ENCODE results near the gene MTHFSD. TPM values are rescaled to one million over a fixed set of nuclear protein-coding genes. Genes with fewer than 3 reads are reported as not detected.

MTHFSD gene
- total and polyA plus RNA-seq, 10 of the 15 experiments (the other 5 are each of a cell fraction or from before 2014, with no cell fraction given), result 2.2 to 24.5 (median 18.1) TPM

GRCh38 chr16:86565644-86566511 is 10.8 kb upstream of the MTHFSD start:
- Histone ChIP-seq H2AFZ (ENCODE audit: control insufficient read depth, low read depth, low read length) (no peak overlapping the region), H3K79me2 (ENCODE audit: control insufficient read depth, insufficient read depth, low read length) (no peaks in the 10 kb centered on the region), H3K9ac (ENCODE audit: control insufficient read depth, insufficient read depth, low read length) (no peak overlapping the region), H3K4me1 (ENCODE audit: control insufficient read depth, insufficient read depth, low read length) (no peaks in the 10 kb centered on the region), H3K27ac (ENCODE audit: control insufficient read depth, insufficient read depth) (no peak overlapping the region), H4K20me1 (ENCODE audit: control insufficient read depth, insufficient read depth) (no peaks in the 10 kb centered on the region), H3K36me3 (ENCODE audit: control insufficient read depth in 2 of 2, insufficient read depth in 2 of 2, low read length in 1 of 2) (no peaks in the 10 kb centered on the region), H3K9me3 (replicated peaks; ENCODE audit: control insufficient read depth, insufficient read depth, low read length) (no peaks in the 10 kb centered on the region), H3K27me3 (replicated peaks in 1 of 2; ENCODE audit: control insufficient read depth in 2 of 2, insufficient read depth in 2 of 2, low read length in 1 of 2) (peaks cover 5 to 15% of the 10 kb centered on the region in 2 experiments), H3K4me3 (no peak overlapping the region), H3K4me2 (ENCODE audit: control insufficient read depth, insufficient read depth) (no peak overlapping the region)
- WGBS (ENCODE audit: insufficient coverage, insufficient replicate concordance, low lambda C conversion rate, missing lambda C conversion rate), result 35% methylated on average over 52 of the region's 53 CpGs
- SMC1A ChIA-PET (ENCODE audit: uncharacterized antibody, unreplicated experiment), result interaction anchor here (0.6 kb wide), 1 partner anchor 120 kb away, joined by 3 read pairs; no protein-coding TSS in a partner anchor
- no peak for DNase-seq (ENCODE audit: low read depth, low spot score)
- peak; percentile 28 for TF ChIP-seq SUZ12 (IDR thresholded peaks at IDR 0.05; ENCODE audit: unreplicated experiment)
- no peak for TF ChIP-seq E2F8 (IDR thresholded peaks at IDR 0.05; ENCODE audit: low read depth, partially characterized antibody)
- ATAC-seq, result no peak
- RAD21 ChIA-PET (ENCODE audit: unreplicated experiment), result interaction anchor here (2.1 kb wide), 1 partner anchor 497 kb away, joined by 25 read pairs; no protein-coding TSS in a partner anchor
- in situ Hi-C loops (cut with MboI) (loop anchor here (10.0 kb wide), 1 partner anchor 309 kb away; no protein-coding TSS in a partner anchor), intact Hi-C loops (cut with micrococcal nuclease; ENCODE audit: unreplicated experiment) (loop anchor here (10.0 kb wide), 1 partner anchor 199 kb away; no protein-coding TSS in a partner anchor)
- no TSS peak for BruUV-seq (replicated peaks)
- FAIRE-seq, result no peak
- CTCF ChIA-PET, result interaction anchor here (4.1 kb wide), 1 partner anchor 496 kb away, joined by 89 read pairs; no protein-coding TSS in a partner anchor
- POLR2A ChIA-PET, result no interaction called here

Data from GM12878 (cell line).